Measurements from ENCODE around the gene OCA2. TPM values are rescaled to one million over a fixed set of nuclear protein-coding genes. Genes with fewer than 3 reads are reported as not detected.

OCA2 gene
- polyA plus RNA-seq, 1 donor from 2014 or later = 0.97 TPM

DNA sequence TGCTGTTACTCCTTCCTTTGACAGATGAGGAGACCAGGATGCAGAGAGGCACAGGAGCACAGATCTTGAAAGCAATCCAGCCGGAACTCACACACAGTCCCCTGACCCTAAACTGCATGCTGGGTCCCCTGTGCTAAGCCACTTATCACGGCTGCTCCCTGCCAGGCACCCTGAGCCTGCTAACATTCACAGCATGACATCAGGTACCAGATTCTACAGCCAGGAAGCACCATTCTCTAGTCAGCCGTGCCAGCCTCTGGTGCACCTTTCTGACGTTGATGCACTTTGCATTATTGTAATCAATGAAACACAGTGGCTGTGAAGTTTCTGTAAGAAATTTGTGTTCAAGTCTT is 247.3 kb downstream of the OCA2 start:
- Histone ChIP-seq H3K4me2 (ENCODE audit: low read length) (no peak overlapping the region), H2AFZ (ENCODE audit: low read depth, low read length) (no peak overlapping the region), H4K20me1 (ENCODE audit: insufficient read depth) (no peaks in the 10 kb centered on the region), H3K9ac (ENCODE audit: low read length) (no peak overlapping the region), H3K27ac (ENCODE audit: low read length) (no peak overlapping the region), H3F3A (ENCODE audit: insufficient read depth, low read length, poor library complexity, severe bottlenecking) (no peaks in the 10 kb centered on the region), H3K9me2 (ENCODE audit: insufficient read depth, low read length) (no peaks in the 10 kb centered on the region), H3K9me3 (ENCODE audit: low read length) (peaks cover 5% of the 10 kb centered on the region), H3K4me3 (ENCODE audit: low read length) (no peak overlapping the region), H3K27me3 (ENCODE audit: insufficient read depth, low read depth, low read length) (no peaks in the 10 kb centered on the region), H3K36me3 (ENCODE audit: insufficient read depth, low read length) (no peaks in the 10 kb centered on the region), H3K79me2 (replicated peaks; ENCODE audit: insufficient read depth, low read length) (no peaks in the 10 kb centered on the region)
- TF ChIP-seq MXI1 (conservative IDR thresholded peaks at IDR 0.05; ENCODE audit: poor library complexity, severe bottlenecking) (no peak), TAF1 (IDR thresholded peaks at IDR 0.05; ENCODE audit: low read depth) (no peak), POLR2AphosphoS5 (IDR thresholded peaks at IDR 0.05) (no peak), EZH2 (IDR thresholded peaks at IDR 0.05; ENCODE audit: borderline replicate concordance, insufficient read depth, low read length, poor library complexity, severe bottlenecking) (no peak), RAD21 (conservative IDR thresholded peaks at IDR 0.05) (no peak)

DNA sequence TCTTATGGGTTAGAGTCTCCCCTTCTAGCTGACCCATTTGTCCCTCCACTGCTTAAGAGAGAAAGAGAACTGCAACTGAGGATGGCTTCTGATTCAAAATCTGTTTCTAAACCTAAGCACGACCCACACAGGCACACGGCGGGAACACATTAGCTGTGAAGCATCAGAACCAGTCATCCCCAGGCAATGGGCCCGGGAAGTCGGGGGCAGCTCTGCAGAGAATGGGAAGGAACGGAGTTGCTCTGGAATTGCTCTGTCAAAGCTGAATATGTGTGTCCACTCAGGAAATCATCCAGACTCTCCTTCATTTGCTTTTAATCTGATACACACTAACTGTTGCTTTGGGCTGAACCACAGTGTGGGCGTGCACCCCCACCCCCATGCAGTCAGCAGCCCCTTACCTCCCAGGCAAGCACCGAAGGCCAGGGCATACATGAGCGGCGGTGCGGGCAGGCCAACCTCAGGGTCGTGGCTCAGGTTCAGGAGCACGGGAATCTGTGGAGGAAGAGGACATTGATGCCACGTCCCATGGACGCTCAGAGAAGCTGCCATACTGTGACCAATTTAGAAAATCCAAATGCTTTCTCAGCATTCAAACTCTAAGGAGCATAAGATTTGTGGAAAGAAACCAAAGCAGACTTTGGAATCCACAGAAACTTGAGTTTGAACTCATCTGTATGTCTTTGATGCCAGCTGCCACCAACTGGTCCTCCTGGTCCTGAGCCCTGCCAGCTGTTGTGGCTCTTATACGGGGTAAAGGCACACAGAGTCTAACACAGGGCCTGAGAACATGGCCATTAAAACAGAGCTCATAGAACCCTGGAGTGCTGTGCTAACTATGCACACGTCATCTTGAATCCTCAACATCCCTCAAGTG is 247.9 kb downstream of the OCA2 start:
- no peaks in the 10 kb centered on the region for H3K36me3 ChIP-seq (ENCODE audit: insufficient read depth, low read length)
- no peak overlapping the region for H3K4me3 ChIP-seq (ENCODE audit: low read length)
- H4K20me1 ChIP-seq (ENCODE audit: insufficient read depth) = no peaks in the 10 kb centered on the region
- H2AFZ ChIP-seq (ENCODE audit: low read depth, low read length) = no peak overlapping the region
- no peaks in the 10 kb centered on the region for H3F3A ChIP-seq (ENCODE audit: insufficient read depth, low read length, poor library complexity, severe bottlenecking)
- no peak overlapping the region for H3K4me2 ChIP-seq (ENCODE audit: low read length)
- no peaks in the 10 kb centered on the region for H3K9me2 ChIP-seq (ENCODE audit: insufficient read depth, low read length)
- H3K27ac ChIP-seq (ENCODE audit: low read length) = no peak overlapping the region
- H3K9ac ChIP-seq (ENCODE audit: low read length) = no peak overlapping the region
- peaks cover 5% of the 10 kb centered on the region for H3K9me3 ChIP-seq (ENCODE audit: low read length)
- TF ChIP-seq EZH2 (IDR thresholded peaks at IDR 0.05; ENCODE audit: borderline replicate concordance, insufficient read depth, low read length, poor library complexity, severe bottlenecking) = no peak
- TF ChIP-seq RAD21 (conservative IDR thresholded peaks at IDR 0.05) = no peak
- no peak for TF ChIP-seq POLR2AphosphoS5 (IDR thresholded peaks at IDR 0.05)
- TF ChIP-seq, protein P1, sequence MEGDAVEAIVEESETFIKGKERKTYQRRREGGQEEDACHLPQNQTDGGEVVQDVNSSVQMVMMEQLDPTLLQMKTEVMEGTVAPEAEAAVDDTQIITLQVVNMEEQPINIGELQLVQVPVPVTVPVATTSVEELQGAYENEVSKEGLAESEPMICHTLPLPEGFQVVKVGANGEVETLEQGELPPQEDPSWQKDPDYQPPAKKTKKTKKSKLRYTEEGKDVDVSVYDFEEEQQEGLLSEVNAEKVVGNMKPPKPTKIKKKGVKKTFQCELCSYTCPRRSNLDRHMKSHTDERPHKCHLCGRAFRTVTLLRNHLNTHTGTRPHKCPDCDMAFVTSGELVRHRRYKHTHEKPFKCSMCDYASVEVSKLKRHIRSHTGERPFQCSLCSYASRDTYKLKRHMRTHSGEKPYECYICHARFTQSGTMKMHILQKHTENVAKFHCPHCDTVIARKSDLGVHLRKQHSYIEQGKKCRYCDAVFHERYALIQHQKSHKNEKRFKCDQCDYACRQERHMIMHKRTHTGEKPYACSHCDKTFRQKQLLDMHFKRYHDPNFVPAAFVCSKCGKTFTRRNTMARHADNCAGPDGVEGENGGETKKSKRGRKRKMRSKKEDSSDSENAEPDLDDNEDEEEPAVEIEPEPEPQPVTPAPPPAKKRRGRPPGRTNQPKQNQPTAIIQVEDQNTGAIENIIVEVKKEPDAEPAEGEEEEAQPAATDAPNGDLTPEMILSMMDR (IDR thresholded peaks at IDR 0.05; ENCODE audit: poor library complexity, severe bottlenecking) = no peak
- TF ChIP-seq TAF1 (IDR thresholded peaks at IDR 0.05; ENCODE audit: low read depth) = no peak
- no peak for TF ChIP-seq MXI1 (conservative IDR thresholded peaks at IDR 0.05; ENCODE audit: poor library complexity, severe bottlenecking)
- no peak for TF ChIP-seq SMC3 (conservative IDR thresholded peaks at IDR 0.05; ENCODE audit: poor library complexity)
- TF ChIP-seq, protein P2, sequence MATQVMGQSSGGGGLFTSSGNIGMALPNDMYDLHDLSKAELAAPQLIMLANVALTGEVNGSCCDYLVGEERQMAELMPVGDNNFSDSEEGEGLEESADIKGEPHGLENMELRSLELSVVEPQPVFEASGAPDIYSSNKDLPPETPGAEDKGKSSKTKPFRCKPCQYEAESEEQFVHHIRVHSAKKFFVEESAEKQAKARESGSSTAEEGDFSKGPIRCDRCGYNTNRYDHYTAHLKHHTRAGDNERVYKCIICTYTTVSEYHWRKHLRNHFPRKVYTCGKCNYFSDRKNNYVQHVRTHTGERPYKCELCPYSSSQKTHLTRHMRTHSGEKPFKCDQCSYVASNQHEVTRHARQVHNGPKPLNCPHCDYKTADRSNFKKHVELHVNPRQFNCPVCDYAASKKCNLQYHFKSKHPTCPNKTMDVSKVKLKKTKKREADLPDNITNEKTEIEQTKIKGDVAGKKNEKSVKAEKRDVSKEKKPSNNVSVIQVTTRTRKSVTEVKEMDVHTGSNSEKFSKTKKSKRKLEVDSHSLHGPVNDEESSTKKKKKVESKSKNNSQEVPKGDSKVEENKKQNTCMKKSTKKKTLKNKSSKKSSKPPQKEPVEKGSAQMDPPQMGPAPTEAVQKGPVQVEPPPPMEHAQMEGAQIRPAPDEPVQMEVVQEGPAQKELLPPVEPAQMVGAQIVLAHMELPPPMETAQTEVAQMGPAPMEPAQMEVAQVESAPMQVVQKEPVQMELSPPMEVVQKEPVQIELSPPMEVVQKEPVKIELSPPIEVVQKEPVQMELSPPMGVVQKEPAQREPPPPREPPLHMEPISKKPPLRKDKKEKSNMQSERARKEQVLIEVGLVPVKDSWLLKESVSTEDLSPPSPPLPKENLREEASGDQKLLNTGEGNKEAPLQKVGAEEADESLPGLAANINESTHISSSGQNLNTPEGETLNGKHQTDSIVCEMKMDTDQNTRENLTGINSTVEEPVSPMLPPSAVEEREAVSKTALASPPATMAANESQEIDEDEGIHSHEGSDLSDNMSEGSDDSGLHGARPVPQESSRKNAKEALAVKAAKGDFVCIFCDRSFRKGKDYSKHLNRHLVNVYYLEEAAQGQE (IDR thresholded peaks at IDR 0.05; ENCODE audit: borderline replicate concordance) = no peak
- TF ChIP-seq EP300 (conservative IDR thresholded peaks at IDR 0.05; ENCODE audit: poor library complexity, severe bottlenecking) = no peak
- no peaks in the 10 kb centered on the region for H3K27me3 ChIP-seq (ENCODE audit: insufficient read depth, low read depth, low read length)
- H3K79me2 ChIP-seq (replicated peaks; ENCODE audit: insufficient read depth, low read length) = no peaks in the 10 kb centered on the region

Measured in neural cell (in vitro differentiated cells).